ENCODE measurements around the gene PLCB3. TPM values are rescaled to one million over a fixed set of nuclear protein-coding genes. Genes with fewer than 3 reads are reported as not detected.
A peak's percentile ranks its signal among the peaks of the same experiment; 100 is the strongest.

PLCB3 gene
- total RNA-seq, 4 donors from 2014 or later = 30.5 to 38.4 (median 37.4) TPM

GRCh38 chr11:64226507-64227051 is 24.8 kb upstream of the PLCB3 start:
- peak in 1 of 2 donors; percentile 91 for DNase-seq (ENCODE audit: low spot score in 2 of 2)

GRCh38 chr11:64227405-64227956 is 23.8 kb upstream of the PLCB3 start:
- H3K4me3 ChIP-seq (ENCODE audit: low read depth, poor library complexity, severe bottlenecking) = no peak overlapping the region
- WGBS, 2 donors = 62 to 63% methylated on average over 3 of the region's 3 CpGs
- TF ChIP-seq POLR2A (IDR thresholded peaks at IDR 0.05) = no peak
- no peak for TF ChIP-seq CTCF (IDR thresholded peaks at IDR 0.05)
- intact Hi-C loops (cut with DNase I; ENCODE audit: low total_unique reads) = no loop called here
- DNase-seq (ENCODE audit: low spot score in 2 of 2) = peak in 1 of 2 donors; percentile 82

More at GRCh38 chr11:64226507-64227051, 24.8 kb upstream of the PLCB3 start:
- TF ChIP-seq POLR2A (IDR thresholded peaks at IDR 0.05) (no peak), CTCF (IDR thresholded peaks at IDR 0.05) (no peak)
- H3K4me3 ChIP-seq (ENCODE audit: low read depth, poor library complexity, severe bottlenecking) = peak overlapping the region; percentile 72
- 0 to 1% methylated on average over 4 to 20 of the region's 26 CpGs for WGBS, 2 donors
- intact Hi-C loops (cut with DNase I; ENCODE audit: low total_unique reads) = no loop called here

GRCh38 chr11:64229090-64229743 is 22.1 kb upstream of the PLCB3 start:
- WGBS, 2 donors = 73 to 90% methylated on average over 5 to 12 of the region's 12 CpGs
- no peak for DNase-seq (ENCODE audit: low spot score in 2 of 2)
- TF ChIP-seq CTCF (IDR thresholded peaks at IDR 0.05) (no peak), POLR2A (IDR thresholded peaks at IDR 0.05) (no peak)

GRCh38 chr11:64229744-64230170 is 21.6 kb upstream of the PLCB3 start:
- TF ChIP-seq POLR2A (IDR thresholded peaks at IDR 0.05) = no peak
- DNase-seq (ENCODE audit: low spot score in 2 of 2) = no peak
- peak overlapping the region; percentile 58 for H3K4me3 ChIP-seq (ENCODE audit: low read depth, poor library complexity, severe bottlenecking)
- intact Hi-C loops (cut with DNase I; ENCODE audit: low total_unique reads) = no loop called here
- 29 to 39% methylated on average over 13 of the region's 13 CpGs for WGBS, 2 donors

More at GRCh38 chr11:64229090-64229743, 22.1 kb upstream of the PLCB3 start:
- H3K4me3 ChIP-seq (ENCODE audit: low read depth, poor library complexity, severe bottlenecking) = no peak overlapping the region
- intact Hi-C loops (cut with DNase I; ENCODE audit: low total_unique reads) = no loop called here

- TF ChIP-seq CTCF (IDR thresholded peaks at IDR 0.05) = no peak
- WGBS, 2 donors = 0 to 2% methylated on average over 40 to 60 of the region's 62 CpGs
- intact Hi-C loops (cut with DNase I; ENCODE audit: low total_unique reads) = no loop called here
- peak; percentile 91 to 98 for DNase-seq (ENCODE audit: low spot score in 2 of 2)
- H3K4me3 ChIP-seq (ENCODE audit: low read depth, poor library complexity, severe bottlenecking) = peak within 1 kb of the TSS; percentile 58
These were observed 21.0 kb upstream of the PLCB3 start, which contains the start of gene DNAJC4 for GRCh38 chr11:64230171-64230984. Gene DNAJC4, plus strand, starts transcription at chr11:64230548. Its CDS starts 307 bp downstream, at chr11:64230855.

GRCh38 chr11:64230985-64231365 is 20.4 kb upstream of the PLCB3 start:
- 11 to 12% methylated on average over 8 of the region's 8 CpGs for WGBS, 2 donors
- DNase-seq (ENCODE audit: low spot score in 2 of 2) = no peak
- intact Hi-C loops (cut with DNase I; ENCODE audit: low total_unique reads) = no loop called here
- H3K4me3 ChIP-seq (ENCODE audit: low read depth, poor library complexity, severe bottlenecking) = peak overlapping the region; percentile 58
- no peak for TF ChIP-seq CTCF (IDR thresholded peaks at IDR 0.05)
